ENCODE measurements around the gene BTBD9. TPM values are rescaled to one million over a fixed set of nuclear protein-coding genes. Genes with fewer than 3 reads are reported as not detected.

Gene BTBD9
- total and polyA plus RNA-seq, 2 donors (not counting 3 experiments of a cell fraction or from before 2014, with no cell fraction given) = 4.9 to 15.0 TPM

DNA sequence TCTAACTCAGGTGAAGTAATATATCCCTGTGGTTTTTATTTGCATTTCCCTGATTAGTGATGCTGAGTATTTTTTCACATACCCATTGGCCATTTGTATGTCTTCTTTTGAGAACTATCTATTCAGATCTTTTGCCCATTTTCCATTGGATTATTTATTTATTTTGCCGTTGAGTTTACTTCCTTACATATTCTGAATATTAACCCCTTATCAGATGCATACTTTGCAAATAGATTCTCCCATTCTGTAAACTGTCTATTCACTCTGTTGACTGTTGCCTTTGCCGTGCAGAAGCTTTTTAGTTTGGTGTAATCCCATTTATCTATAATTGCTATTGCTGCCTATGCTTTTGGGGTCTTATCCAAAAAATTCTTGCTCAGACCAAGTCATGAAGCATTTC, 336.9 kb downstream of the BTBD9 start:
- Histone ChIP-seq H3K27ac (ENCODE audit: insufficient read depth, low read depth, low read length) (no peak overlapping the region), H2AFZ (ENCODE audit: low read depth, low read length) (no peak overlapping the region), H3K9ac (replicated peaks; ENCODE audit: extremely low read depth, insufficient read depth, low read length) (no peak overlapping the region), H3K4me2 (ENCODE audit: insufficient read depth, low read length) (no peak overlapping the region), H3K4me3 (replicated peaks in 1 of 3; ENCODE audit: insufficient read depth in 1 of 3, low read depth in 1 of 3, low read length in 3 of 3) (no peak overlapping the region), H3K4me1 (ENCODE audit: control insufficient read depth, extremely low read depth, insufficient read depth, low read length) (no peaks in the 10 kb centered on the region), H4K20me1 (replicated peaks; ENCODE audit: control insufficient read depth, extremely low read depth, insufficient read depth, low read length) (no peaks in the 10 kb centered on the region), H3K27me3 (ENCODE audit: control insufficient read depth in 2 of 2, insufficient read depth in 2 of 2, low read length in 2 of 2) (no peaks in the 10 kb centered on the region), H3K9me1 (replicated peaks; ENCODE audit: control insufficient read depth, extremely low read depth, insufficient read depth, low read length) (no peaks in the 10 kb centered on the region), H3K36me3 (ENCODE audit: control insufficient read depth in 2 of 2, extremely low read depth in 1 of 2, insufficient read depth in 2 of 2, low read length in 2 of 2) (no peaks in the 10 kb centered on the region), H3K9me3 (replicated peaks; ENCODE audit: control insufficient read depth, insufficient read depth, low read length) (no peaks in the 10 kb centered on the region), H3K79me2 (ENCODE audit: control insufficient read depth, insufficient read depth, low read length) (no peaks in the 10 kb centered on the region)
- intact Hi-C loops (cut with micrococcal nuclease) = no loop called here
- BruUV-seq (replicated peaks) = no TSS peak
- dilution Hi-C loops (cut with MboI; ENCODE audit: extremely low pct_ligation_motif_present, low sequenced_read_pairs) = no loop called here
- CTCF ChIA-PET = no interaction called here
- DNase-seq (ENCODE audit: low read depth, low spot score) = no peak
- TF ChIP-seq MYC (IDR thresholded peaks at IDR 0.05; ENCODE audit: low read depth, low read length) = no peak
- TF ChIP-seq, protein P1, sequence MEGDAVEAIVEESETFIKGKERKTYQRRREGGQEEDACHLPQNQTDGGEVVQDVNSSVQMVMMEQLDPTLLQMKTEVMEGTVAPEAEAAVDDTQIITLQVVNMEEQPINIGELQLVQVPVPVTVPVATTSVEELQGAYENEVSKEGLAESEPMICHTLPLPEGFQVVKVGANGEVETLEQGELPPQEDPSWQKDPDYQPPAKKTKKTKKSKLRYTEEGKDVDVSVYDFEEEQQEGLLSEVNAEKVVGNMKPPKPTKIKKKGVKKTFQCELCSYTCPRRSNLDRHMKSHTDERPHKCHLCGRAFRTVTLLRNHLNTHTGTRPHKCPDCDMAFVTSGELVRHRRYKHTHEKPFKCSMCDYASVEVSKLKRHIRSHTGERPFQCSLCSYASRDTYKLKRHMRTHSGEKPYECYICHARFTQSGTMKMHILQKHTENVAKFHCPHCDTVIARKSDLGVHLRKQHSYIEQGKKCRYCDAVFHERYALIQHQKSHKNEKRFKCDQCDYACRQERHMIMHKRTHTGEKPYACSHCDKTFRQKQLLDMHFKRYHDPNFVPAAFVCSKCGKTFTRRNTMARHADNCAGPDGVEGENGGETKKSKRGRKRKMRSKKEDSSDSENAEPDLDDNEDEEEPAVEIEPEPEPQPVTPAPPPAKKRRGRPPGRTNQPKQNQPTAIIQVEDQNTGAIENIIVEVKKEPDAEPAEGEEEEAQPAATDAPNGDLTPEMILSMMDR (IDR thresholded peaks at IDR 0.05; ENCODE audit: extremely low read depth in 1 of 2, insufficient read depth in 1 of 2, low read depth in 1 of 2, low read length in 2 of 2) = no peak
- TF ChIP-seq FOS (IDR thresholded peaks at IDR 0.05; ENCODE audit: borderline replicate concordance, insufficient read depth, low read length) = no peak
- no peak for TF ChIP-seq POLR2A (IDR thresholded peaks at IDR 0.05; ENCODE audit: low read depth, low read length)
- no peak for TF ChIP-seq EZH2 (IDR thresholded peaks at IDR 0.05; ENCODE audit: borderline replicate concordance, low read depth, low read length, severe bottlenecking)
- TF ChIP-seq GATA2 (IDR thresholded peaks at IDR 0.05; ENCODE audit: insufficient read depth, insufficient read length, low read depth, low read length) = no peak
- TF ChIP-seq, protein P2, sequence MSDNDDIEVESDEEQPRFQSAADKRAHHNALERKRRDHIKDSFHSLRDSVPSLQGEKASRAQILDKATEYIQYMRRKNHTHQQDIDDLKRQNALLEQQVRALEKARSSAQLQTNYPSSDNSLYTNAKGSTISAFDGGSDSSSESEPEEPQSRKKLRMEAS (IDR thresholded peaks at IDR 0.05; ENCODE audit: insufficient read depth, insufficient read length) = no peak
- FAIRE-seq = no peak
- POLR2A ChIA-PET = no interaction called here

Measured in endothelial cell of umbilical vein (primary cell).